ENCODE data around the gene MCC.

MCC gene

DNA sequence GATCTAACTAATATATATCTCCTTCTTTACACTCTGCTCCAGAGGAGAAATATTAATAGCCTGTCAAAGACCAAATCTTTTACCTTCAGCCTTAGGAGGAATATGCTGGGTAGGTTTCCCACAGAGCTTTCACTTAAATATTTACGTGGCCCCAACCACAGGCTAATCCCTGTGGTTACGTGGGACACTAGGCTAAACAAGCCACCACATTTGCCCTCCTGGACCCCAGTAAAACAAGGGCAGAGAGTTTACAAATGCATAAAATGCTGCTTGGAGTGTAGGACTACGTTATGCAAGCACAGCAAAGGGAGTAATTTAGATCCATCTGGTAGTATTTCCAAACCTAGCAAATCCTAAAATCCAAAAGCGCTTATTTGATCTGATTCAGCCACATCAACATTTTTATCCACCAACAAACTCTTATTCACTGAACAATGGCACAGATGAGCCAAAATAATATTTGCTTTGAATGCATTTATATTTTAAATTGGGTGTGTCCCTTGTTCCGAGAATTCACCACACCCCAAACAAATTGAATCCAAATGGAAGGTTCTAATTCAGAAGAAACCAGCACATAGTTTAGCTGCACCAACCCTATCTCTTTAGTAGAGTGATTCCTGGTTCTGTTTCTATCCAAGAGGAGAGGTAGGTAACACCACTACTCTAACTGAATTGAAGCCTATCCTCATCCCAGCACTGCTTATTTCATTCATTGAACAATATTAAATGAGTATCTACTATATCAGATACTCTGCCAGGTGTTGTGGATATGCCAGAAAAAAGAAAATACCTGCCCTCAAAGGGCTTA, 232.5 kb downstream of the MCC start:
- no peaks in the 10 kb centered on the region for H3K9me3 Mint-ChIP-seq
- no peaks in the 10 kb centered on the region for H3K4me1 Mint-ChIP-seq
- ATAC-seq (replicated peaks; ENCODE audit: extremely low read depth, poor library complexity, severe bottlenecking) (no peak), DNase-seq (ENCODE audit: low spot score in 2 of 2) (no peak)
- H3K4me3 Mint-ChIP-seq: no peak overlapping the region
- H3K36me3 Mint-ChIP-seq (ENCODE audit: insufficient read depth): no peaks in the 10 kb centered on the region
- peaks cover 28% of the 10 kb centered on the region for H3K27me3 Mint-ChIP-seq
- no peak overlapping the region for H3K27ac Mint-ChIP-seq (ENCODE audit: low read depth)

DNA sequence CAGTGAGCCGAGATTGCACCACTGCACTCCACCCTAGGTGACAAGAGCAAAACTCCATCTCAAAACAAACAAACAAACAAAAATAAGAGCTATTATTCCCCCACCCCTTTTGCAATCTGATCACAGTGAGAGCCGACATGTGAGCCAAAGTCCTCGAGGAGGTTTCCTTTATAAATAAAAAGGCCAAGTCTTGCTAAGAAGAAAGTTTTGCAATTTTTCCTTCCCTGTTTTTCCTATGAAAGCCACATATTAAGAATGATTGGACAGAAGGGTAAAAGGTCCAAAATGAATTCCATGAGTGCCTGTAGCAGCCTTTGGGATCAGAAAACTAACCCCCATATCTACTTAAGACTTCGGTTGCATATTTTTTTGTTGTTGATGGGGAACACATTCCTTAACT, 233.1 kb downstream of the MCC start:
- H3K4me3 Mint-ChIP-seq: no peak overlapping the region
- DNase-seq (ENCODE audit: low spot score in 2 of 2) (no peak), ATAC-seq (replicated peaks; ENCODE audit: extremely low read depth, poor library complexity, severe bottlenecking) (no peak)
- H3K27ac Mint-ChIP-seq (ENCODE audit: low read depth): no peak overlapping the region
- H3K4me1 Mint-ChIP-seq: no peaks in the 10 kb centered on the region
- H3K9me3 Mint-ChIP-seq: no peaks in the 10 kb centered on the region
- no peaks in the 10 kb centered on the region for H3K36me3 Mint-ChIP-seq (ENCODE audit: insufficient read depth)
- peaks cover 29% of the 10 kb centered on the region for H3K27me3 Mint-ChIP-seq

DNA sequence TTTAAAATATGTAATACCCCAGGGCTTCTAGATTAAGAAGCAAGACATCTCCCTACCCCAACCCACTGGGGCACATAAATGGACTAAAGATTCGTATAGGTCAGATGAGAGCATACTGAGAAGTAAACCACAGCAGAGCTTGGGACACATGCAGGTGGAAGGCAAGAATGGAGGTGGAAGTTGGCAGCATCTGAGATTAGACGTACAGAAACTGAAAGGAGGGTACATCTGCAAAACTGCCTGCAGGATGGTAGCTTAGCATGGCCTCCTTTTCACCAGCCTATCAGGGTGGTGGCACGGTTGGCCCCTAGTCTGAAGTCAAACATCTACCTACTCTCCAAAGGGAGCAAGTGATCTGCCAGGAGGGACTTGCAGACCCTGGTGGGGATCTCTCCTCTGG, 235.2 kb downstream of the MCC start:
- DNase-seq (ENCODE audit: low spot score in 2 of 2) (no peak), ATAC-seq (replicated peaks; ENCODE audit: extremely low read depth, poor library complexity, severe bottlenecking) (no peak)
- no peaks in the 10 kb centered on the region for H3K9me3 Mint-ChIP-seq
- H3K4me3 Mint-ChIP-seq: no peak overlapping the region
- peaks cover 43% of the 10 kb centered on the region for H3K27me3 Mint-ChIP-seq
- H3K4me1 Mint-ChIP-seq: no peaks in the 10 kb centered on the region
- no peak overlapping the region for H3K27ac Mint-ChIP-seq (ENCODE audit: low read depth)
- no peaks in the 10 kb centered on the region for H3K36me3 Mint-ChIP-seq (ENCODE audit: insufficient read depth)

DNA sequence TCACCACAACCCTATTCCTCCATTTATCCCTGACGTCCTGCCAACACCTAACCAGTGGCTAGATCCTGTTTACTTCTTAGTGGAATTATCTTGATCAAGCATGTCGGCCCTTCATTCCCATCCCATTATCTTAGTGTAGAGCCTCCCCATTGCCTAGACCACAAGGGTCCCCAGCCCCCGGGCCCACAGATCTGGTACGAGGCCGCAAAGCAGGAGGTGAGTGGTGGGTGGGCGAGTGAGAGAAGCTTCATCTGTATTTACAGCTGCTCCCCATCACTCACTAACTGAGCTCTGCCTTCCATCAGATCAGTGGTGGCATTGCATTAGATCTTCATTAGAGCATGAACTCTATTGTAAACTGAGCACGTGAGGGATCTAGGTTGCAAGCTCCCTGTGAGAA, 236.2 kb downstream of the MCC start:
- no peaks in the 10 kb centered on the region for H3K9me3 Mint-ChIP-seq
- DNase-seq (ENCODE audit: low spot score in 2 of 2) (no peak), ATAC-seq (replicated peaks; ENCODE audit: extremely low read depth, poor library complexity, severe bottlenecking) (no peak)
- H3K27ac Mint-ChIP-seq (ENCODE audit: low read depth): no peak overlapping the region
- no peak overlapping the region for H3K4me3 Mint-ChIP-seq
- H3K36me3 Mint-ChIP-seq (ENCODE audit: insufficient read depth): no peaks in the 10 kb centered on the region
- H3K4me1 Mint-ChIP-seq: no peaks in the 10 kb centered on the region
- H3K27me3 Mint-ChIP-seq: peaks cover 51% of the 10 kb centered on the region

DNA sequence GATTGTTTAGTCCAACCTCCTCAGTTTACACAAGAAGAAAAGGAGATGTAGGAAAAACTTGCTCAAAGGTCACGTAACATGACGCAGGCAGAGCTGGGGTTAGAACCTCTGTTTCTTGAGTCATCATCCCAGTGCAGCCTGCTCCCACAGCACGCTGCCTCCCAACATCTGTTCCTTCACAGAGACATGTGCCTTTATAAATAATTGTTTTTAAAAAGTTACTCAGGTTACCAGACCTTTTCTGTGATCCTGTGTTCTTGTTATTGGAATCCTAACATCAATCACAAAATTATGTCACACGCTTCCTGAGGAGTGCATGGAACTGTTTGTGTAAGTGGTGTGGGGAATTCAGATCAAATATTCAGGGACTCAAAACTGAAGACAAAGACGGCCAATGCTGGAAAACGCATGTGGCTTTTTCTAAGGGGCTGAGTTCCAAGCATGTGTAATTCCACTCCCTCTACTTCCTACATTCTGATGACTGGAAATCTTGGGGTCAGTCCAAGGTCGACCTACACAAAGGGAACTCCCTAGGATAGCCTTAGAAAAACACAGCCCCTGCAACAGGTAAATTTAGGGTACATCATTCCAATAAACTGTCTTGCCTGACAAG, 237.8 kb downstream of the MCC start:
- H3K4me3 Mint-ChIP-seq: no peak overlapping the region
- no peak for DNase-seq (ENCODE audit: low spot score in 2 of 2)
- no peaks in the 10 kb centered on the region for H3K4me1 Mint-ChIP-seq
- ATAC-seq (replicated peaks; ENCODE audit: extremely low read depth, poor library complexity, severe bottlenecking): no peak
- no peak overlapping the region for H3K27ac Mint-ChIP-seq (ENCODE audit: low read depth)
- H3K36me3 Mint-ChIP-seq (ENCODE audit: insufficient read depth): no peaks in the 10 kb centered on the region
- H3K9me3 Mint-ChIP-seq: no peaks in the 10 kb centered on the region
- H3K27me3 Mint-ChIP-seq: peaks cover 56% of the 10 kb centered on the region

DNA sequence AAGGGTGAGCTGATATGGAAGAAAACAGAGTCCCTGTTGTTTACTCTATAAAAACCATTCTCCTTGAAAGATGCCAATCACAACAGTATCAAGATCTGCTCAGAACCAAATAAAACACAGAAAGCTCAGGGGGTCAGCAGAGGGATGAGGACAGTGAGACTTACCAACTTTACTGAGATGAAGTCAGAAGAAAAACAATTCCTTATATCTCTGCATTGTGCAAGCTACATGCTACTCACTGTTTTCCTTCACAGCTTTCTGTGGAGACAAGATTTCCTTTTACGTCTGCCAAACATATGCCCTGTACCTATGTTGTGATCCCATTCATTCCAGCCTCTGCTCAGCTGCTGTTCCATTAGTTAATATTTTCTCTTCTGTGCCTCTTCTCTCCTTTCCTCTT, 239.0 kb downstream of the MCC start:
- H3K27me3 Mint-ChIP-seq: peaks cover 56% of the 10 kb centered on the region
- H3K4me3 Mint-ChIP-seq: no peak overlapping the region
- no peaks in the 10 kb centered on the region for H3K36me3 Mint-ChIP-seq (ENCODE audit: insufficient read depth)
- no peak for DNase-seq (ENCODE audit: low spot score in 2 of 2)
- ATAC-seq (replicated peaks; ENCODE audit: extremely low read depth, poor library complexity, severe bottlenecking): no peak
- H3K4me1 Mint-ChIP-seq: no peaks in the 10 kb centered on the region
- H3K27ac Mint-ChIP-seq (ENCODE audit: low read depth): no peak overlapping the region
- no peaks in the 10 kb centered on the region for H3K9me3 Mint-ChIP-seq

DNA sequence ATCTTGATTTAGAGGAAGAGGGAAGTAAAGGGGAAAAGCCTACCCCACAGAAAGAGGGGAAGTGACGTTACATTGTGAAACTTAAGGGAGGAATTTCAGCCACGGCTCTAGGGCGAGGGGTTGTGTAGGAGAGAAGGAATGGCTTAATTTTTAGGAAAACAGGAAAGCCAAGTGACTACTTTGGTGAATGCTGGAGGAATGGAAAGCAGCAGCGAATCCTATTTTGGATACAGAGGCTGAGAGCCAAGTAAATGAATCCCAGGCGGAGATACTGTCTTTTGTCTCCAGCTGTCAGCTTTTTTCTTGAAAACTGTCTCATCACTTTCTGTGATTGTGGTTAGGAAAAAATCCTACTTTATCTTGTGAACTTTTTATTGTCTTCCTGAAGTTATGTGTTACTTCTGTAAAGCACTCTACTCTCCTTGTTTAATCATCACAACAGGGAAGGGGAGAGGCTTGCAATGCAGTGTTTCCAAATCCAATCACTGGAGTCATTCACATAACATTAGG, 241.8 kb downstream of the MCC start:
- H3K4me1 Mint-ChIP-seq: no peaks in the 10 kb centered on the region
- DNase-seq (ENCODE audit: low spot score in 2 of 2): no peak
- H3K36me3 Mint-ChIP-seq (ENCODE audit: insufficient read depth): no peaks in the 10 kb centered on the region
- peaks cover 57% of the 10 kb centered on the region for H3K27me3 Mint-ChIP-seq
- H3K4me3 Mint-ChIP-seq: no peak overlapping the region
- ATAC-seq (replicated peaks; ENCODE audit: extremely low read depth, poor library complexity, severe bottlenecking): no peak
- H3K9me3 Mint-ChIP-seq: no peaks in the 10 kb centered on the region
- H3K27ac Mint-ChIP-seq (ENCODE audit: low read depth): no peak overlapping the region

DNA sequence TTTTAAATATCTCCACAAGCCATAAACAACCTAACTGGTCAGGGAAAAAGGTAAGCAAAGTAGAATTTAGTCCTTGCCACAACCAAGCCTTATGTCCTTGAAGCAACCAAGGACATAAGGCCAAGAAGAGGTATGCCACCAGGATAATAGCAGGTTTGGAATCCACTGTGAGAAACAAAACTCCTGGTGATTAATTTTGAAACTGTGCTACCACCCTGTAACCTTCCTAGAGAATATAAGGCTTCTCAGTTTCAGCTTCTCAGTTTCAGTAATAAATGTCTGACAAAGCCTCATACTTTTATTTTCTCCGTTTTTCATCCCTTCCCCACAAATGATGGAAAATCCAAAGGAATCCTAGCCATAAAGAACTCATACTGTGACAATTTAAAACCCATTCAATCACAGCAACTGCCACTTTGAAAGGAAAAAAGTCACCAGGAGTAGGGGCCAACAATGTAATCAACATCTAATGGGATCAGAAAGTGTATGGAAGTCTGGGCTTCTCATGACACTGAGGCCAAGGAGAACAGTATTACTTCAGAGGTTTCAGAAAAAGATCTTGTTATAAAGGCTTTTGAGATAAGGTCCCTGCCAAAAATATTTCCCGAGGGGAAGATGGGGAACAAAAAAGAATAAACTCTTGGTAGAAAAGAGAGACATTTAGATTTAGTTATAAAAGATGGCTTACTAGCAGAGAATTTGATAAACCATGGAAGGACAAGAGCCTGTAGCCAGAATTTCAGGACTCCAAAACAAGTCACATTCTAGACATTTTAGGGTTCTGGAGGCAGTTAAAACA, 242.6 kb downstream of the MCC start:
- Mint-ChIP-seq H3K27ac (ENCODE audit: low read depth) (no peak overlapping the region), H3K27me3 (peaks cover 53% of the 10 kb centered on the region), H3K36me3 (ENCODE audit: insufficient read depth) (no peaks in the 10 kb centered on the region), H3K4me1 (no peaks in the 10 kb centered on the region), H3K4me3 (no peak overlapping the region), H3K9me3 (no peaks in the 10 kb centered on the region)
- DNase-seq (ENCODE audit: low spot score in 2 of 2): no peak
- no peak for ATAC-seq (replicated peaks; ENCODE audit: extremely low read depth, poor library complexity, severe bottlenecking)

DNA sequence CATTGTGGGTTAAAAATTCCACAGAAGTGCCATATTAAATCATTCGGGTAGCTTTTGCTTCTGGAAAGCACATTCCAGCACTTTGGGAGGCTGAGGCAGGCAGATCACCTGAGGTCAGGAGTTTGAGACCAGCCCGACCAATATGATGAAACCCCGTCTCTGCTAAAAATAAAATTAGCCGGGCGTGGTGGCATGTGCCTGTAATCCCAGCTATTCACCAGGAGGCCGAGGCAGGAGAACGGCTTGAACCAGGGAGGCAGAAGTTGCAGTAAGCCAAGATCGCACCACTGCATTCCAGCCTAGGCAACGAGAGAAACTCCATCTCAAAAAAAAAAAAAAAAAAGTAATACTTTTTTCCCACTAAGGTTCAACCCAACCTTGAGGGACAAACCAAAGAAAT, 243.3 kb downstream of the MCC start:
- Mint-ChIP-seq H3K4me3 (no peak overlapping the region), H3K9me3 (no peaks in the 10 kb centered on the region), H3K27ac (ENCODE audit: low read depth) (no peak overlapping the region), H3K27me3 (peaks cover 50% of the 10 kb centered on the region), H3K36me3 (ENCODE audit: insufficient read depth) (no peaks in the 10 kb centered on the region), H3K4me1 (no peaks in the 10 kb centered on the region)
- ATAC-seq (replicated peaks; ENCODE audit: extremely low read depth, poor library complexity, severe bottlenecking) (no peak), DNase-seq (ENCODE audit: low spot score in 2 of 2) (no peak)

DNA sequence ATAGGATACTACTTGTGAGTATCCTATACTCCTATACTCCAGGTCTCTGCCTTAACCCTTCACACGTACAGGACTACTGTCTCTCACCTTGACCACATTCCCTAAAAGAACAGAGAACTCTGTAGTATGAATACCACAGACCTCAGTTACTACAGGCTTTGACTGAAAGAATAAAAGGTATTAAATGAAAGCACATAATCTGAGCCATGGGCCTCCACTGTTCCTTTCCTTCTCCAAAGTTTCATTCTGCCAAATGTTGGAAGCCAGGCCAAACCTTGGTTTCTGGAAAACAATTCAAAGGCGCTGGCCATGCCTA, 244.9 kb downstream of the MCC start:
- no peak overlapping the region for H3K4me3 Mint-ChIP-seq
- H3K27me3 Mint-ChIP-seq: peaks cover 40% of the 10 kb centered on the region
- no peak overlapping the region for H3K27ac Mint-ChIP-seq (ENCODE audit: low read depth)
- no peak for DNase-seq (ENCODE audit: low spot score in 2 of 2)
- no peaks in the 10 kb centered on the region for H3K36me3 Mint-ChIP-seq (ENCODE audit: insufficient read depth)
- no peaks in the 10 kb centered on the region for H3K4me1 Mint-ChIP-seq
- no peak for ATAC-seq (replicated peaks; ENCODE audit: extremely low read depth, poor library complexity, severe bottlenecking)
- no peaks in the 10 kb centered on the region for H3K9me3 Mint-ChIP-seq

DNA sequence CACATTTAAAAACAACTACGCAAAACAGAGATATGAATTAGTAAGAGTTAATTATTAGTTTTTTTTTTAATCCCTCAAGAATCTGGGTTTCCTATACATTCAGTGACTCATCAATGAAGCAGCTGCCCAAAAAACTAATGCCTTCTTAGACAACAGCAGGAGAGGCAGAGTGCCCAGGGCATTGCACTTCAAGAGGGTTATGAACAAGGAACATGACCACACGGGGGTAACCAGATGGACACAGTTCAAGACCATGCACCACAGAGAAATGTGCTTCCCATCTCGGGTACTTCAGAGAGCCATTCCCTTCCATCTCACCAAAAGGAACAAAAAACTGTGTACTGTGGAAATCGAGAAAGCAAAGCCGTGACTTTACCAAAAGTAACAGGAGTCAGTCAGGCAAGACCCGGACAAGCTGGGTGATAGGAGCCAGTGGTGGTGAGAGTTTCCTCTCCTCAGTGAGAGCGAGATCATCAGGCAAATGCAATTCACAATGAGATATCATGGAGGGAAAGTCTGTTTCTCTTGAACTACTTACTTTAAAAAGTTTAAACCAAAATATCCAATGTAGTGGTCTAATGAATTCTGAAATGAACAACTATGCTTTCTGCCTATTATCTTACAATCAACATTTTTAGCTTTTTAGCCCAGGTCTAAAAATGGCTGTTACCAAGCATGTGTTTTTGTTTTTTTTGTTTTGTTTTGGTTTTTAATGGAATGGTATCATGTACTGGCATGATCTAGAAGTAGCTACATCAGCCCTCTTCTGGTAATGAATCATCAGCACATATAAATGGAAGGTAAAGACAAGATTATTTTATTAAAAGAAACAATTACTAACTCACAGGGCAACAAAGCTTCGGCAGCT, 245.5 kb downstream of the MCC start:
- no peak for ATAC-seq (replicated peaks; ENCODE audit: extremely low read depth, poor library complexity, severe bottlenecking)
- H3K36me3 Mint-ChIP-seq (ENCODE audit: insufficient read depth): no peaks in the 10 kb centered on the region
- DNase-seq (ENCODE audit: low spot score in 2 of 2): no peak
- peaks cover 44% of the 10 kb centered on the region for H3K27me3 Mint-ChIP-seq
- no peak overlapping the region for H3K4me3 Mint-ChIP-seq
- H3K27ac Mint-ChIP-seq (ENCODE audit: low read depth): no peak overlapping the region
- no peaks in the 10 kb centered on the region for H3K9me3 Mint-ChIP-seq
- no peaks in the 10 kb centered on the region for H3K4me1 Mint-ChIP-seq

DNA sequence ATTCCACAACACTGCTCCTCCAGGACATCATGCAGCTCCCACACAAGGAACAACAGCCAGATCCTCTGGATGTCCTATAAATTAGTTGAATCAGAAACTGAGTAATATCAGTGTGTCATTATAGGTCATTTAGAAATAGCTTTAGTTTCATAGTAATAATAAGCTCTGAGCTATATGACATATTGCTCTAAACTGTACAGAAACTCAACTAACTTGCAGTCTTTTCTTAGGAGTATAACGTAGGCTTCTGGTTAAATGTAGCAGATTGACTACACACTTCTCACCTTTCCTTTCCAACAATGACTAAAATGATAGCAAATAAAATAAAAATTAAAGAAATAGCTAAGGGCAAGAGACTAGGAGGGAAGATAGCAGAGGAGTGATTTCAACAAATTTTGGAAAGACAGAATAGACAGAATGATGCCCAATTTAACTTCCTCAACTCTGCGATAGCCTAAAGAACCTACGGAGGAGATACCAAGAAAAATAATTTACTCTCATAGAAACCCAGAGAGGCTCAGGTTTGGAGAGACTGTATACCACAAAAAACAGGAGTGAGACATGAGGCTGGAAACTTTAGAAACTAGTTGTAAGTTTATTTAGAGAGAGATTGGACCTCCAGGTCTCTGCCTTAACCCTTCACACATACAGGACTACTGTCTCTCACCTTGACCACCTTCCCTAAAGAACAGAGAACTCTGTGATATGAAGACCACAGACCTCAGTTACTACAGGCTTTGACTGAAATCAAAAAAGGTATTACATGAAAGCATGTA, 247.1 kb downstream of the MCC start:
- no peak for ATAC-seq (replicated peaks; ENCODE audit: extremely low read depth, poor library complexity, severe bottlenecking)

More for the DNA sequence above, 247.1 kb downstream of the MCC start:
- no peaks in the 10 kb centered on the region for H3K4me1 Mint-ChIP-seq
- H3K36me3 Mint-ChIP-seq (ENCODE audit: insufficient read depth): no peaks in the 10 kb centered on the region
- DNase-seq (ENCODE audit: low spot score in 2 of 2): no peak
- no peak overlapping the region for H3K4me3 Mint-ChIP-seq
- no peaks in the 10 kb centered on the region for H3K9me3 Mint-ChIP-seq
- H3K27me3 Mint-ChIP-seq: peaks cover 37% of the 10 kb centered on the region
- no peak overlapping the region for H3K27ac Mint-ChIP-seq (ENCODE audit: low read depth)

Data from central memory CD8-positive, alpha-beta T cell (primary cell).